Dermis blood vessel endothelial cell (primary cell): ENCODE results near the gene WAS. TPM values are rescaled to one million over a fixed set of nuclear protein-coding genes. Genes with fewer than 3 reads are reported as not detected.

Experiments used
- DNase-seq: peaks from one replicate; pipeline ENCODE4 v3.0.0; 2010
- total RNA-seq: library from RNA; depleted of rRNA; stranded (reverse); fragments of >200 nt; gene quantifications from 2 replicates; pipeline ENCODE4 v1.2.3, GENCODE V29; 2014

Gene WAS
- total RNA-seq, 1 donor from 2014 or later: not detected

- no peak for DNase-seq
Measured at GRCh38 chrX:48713847-48714246, 30.2 kb downstream of the WAS start.

- no peak for DNase-seq
Measured at GRCh38 chrX:48714573-48714972, 31.0 kb downstream of the WAS start.

- no peak for DNase-seq
Measured at GRCh38 chrX:48715072-48715471, 31.5 kb downstream of the WAS start.

GRCh38 chrX:48715876-48716502 lies 32.4 kb downstream of the WAS start:
- no peak for DNase-seq

- DNase-seq: no peak
Measured at GRCh38 chrX:48719958-48720357, 36.4 kb downstream of the WAS start.

- no peak for DNase-seq
Measured at GRCh38 chrX:48720577-48721250, 37.1 kb downstream of the WAS start.

GRCh38 chrX:48721916-48722315 lies 38.3 kb downstream of the WAS start:
- no peak for DNase-seq

GRCh38 chrX:48726596-48726995 lies 43.0 kb downstream of the WAS start:
- no peak for DNase-seq

GRCh38 chrX:48728653-48729052 lies 45.1 kb downstream of the WAS start:
- no peak for DNase-seq

- no peak for DNase-seq
Measured at GRCh38 chrX:48736303-48736702, 52.7 kb downstream of the WAS start.

GRCh38 chrX:48736878-48737212 lies 53.2 kb downstream of the WAS start:
- DNase-seq: no peak

GRCh38 chrX:48737213-48737938 lies 53.8 kb downstream of the WAS start:
- DNase-seq: peak; percentile 98

GRCh38 chrX:48737940-48738339 lies 54.3 kb downstream of the WAS start:
- no peak for DNase-seq

Other genes with a start within 250 kb of the WAS start
- gene SLC38A5, start 213.5 kb upstream of the WAS start, total RNA-seq: 10.6 and 24.2 TPM in 2 replicates
- gene FTSJ1, start 207.6 kb upstream of the WAS start, total RNA-seq: 45.1 and 56.7 TPM in 2 replicates
- 4.9 and 7.0 TPM in 2 replicates for gene PORCN, start 174.8 kb upstream of the WAS start, total RNA-seq
- 118 and 126 TPM in 2 replicates for gene EBP, start 162.0 kb upstream of the WAS start, total RNA-seq
- 7.8 and 11.6 TPM in 2 replicates for gene TBC1D25, start 144.1 kb upstream of the WAS start, total RNA-seq
- gene RBM3, start 109.3 kb upstream of the WAS start, total RNA-seq: 121 and 148 TPM in 2 replicates
- 137 and 143 TPM in 2 replicates for gene WDR13, start 86.3 kb upstream of the WAS start, total RNA-seq
- gene SUV39H1, start 12.9 kb downstream of the WAS start, total RNA-seq: 4.3 and 9.8 TPM in 2 replicates
- gene GLOD5, start 77.9 kb downstream of the WAS start, total RNA-seq: 0.28 TPM in 1 of 2 replicates, not detected in the other
- not detected in 2 replicates for gene GATA1, start 102.8 kb downstream of the WAS start, total RNA-seq
- 37.3 and 42.8 TPM in 2 replicates for gene HDAC6, start 118.3 kb downstream of the WAS start, total RNA-seq
- not detected in 2 replicates for gene ERAS, start 142.7 kb downstream of the WAS start, total RNA-seq
- 0.17 and 0.42 TPM in 2 replicates for gene PCSK1N, start 151.8 kb downstream of the WAS start, total RNA-seq
- 25.3 and 27.1 TPM in 2 replicates for gene TIMM17B, start 214.0 kb downstream of the WAS start, total RNA-seq
- 75.2 and 87.1 TPM in 2 replicates for gene PQBP1, start 214.1 kb downstream of the WAS start, total RNA-seq
- gene SLC35A2, start 227.8 kb downstream of the WAS start, total RNA-seq: 13.6 and 16.7 TPM in 2 replicates
- 4.8 and 6.5 TPM in 2 replicates for gene PIM2, start 235.2 kb downstream of the WAS start, total RNA-seq